ENCODE results near the gene DIP2B. TPM values are rescaled to one million over a fixed set of nuclear protein-coding genes. Genes with fewer than 3 reads are reported as not detected.

The DIP2B gene
- total RNA-seq, 1 experiment from 2014 or later = 20.0 TPM

GRCh38 chr12:50505675-50506530, 1.1 kb downstream of the DIP2B start:
- Mint-ChIP-seq H3K36me3 (ENCODE audit: insufficient read depth in 1 of 3, low read depth in 3 of 3) (peaks cover 0 to 2% (median 1%) of the 10 kb centered on the region in 3 experiments; a peak in 1 of 7 replicates), H3K27me3 (ENCODE audit: low read depth) (no peaks in the 10 kb centered on the region), H3K4me3 (peak overlapping the region; percentile 92 to 96), H3K4me1 (peaks cover 21 to 33% of the 10 kb centered on the region in 2 experiments), H3K9me3 (peaks cover 2 to 3% of the 10 kb centered on the region in 2 experiments), H3K27ac (peak overlapping the region in 2 of 3 experiments; percentile 47 to 95; a peak in 4 of 7 replicates)
- H3K27me3 ChIP-seq (ENCODE audit: insufficient read depth, low read length) = no peaks in the 10 kb centered on the region
- H3K9ac ChIP-seq (ENCODE audit: extremely low read depth, insufficient read length, low read length) = peak overlapping the region; percentile 86
- no peak overlapping the region for H2BK20ac ChIP-seq (ENCODE audit: low read depth, low read length, poor library complexity, severe bottlenecking)
- H2BK12ac ChIP-seq (ENCODE audit: insufficient read length, low read depth, low read length) = no peak overlapping the region
- TF ChIP-seq CTCF (conservative IDR thresholded peaks at IDR 0.05) = no peak
- no peak overlapping the region for H4K8ac ChIP-seq (replicated peaks; ENCODE audit: insufficient read length, low read depth, low read length)
- peaks cover 10% of the 10 kb centered on the region for H3K23me2 ChIP-seq (ENCODE audit: insufficient read length, low read depth, low read length, poor library complexity, severe bottlenecking)
- no peak overlapping the region for H3K56ac ChIP-seq (ENCODE audit: insufficient read length, low read depth, low read length)
- no peak overlapping the region for H2BK5ac ChIP-seq (ENCODE audit: insufficient read length, low read length)
- WGBS (ENCODE audit: extremely low coverage, insufficient read length, low lambda C conversion rate) = no CpG with 5 or more reads among the region's 11 CpGs
- H3K4me2 ChIP-seq (ENCODE audit: insufficient read depth, insufficient read length, low read length) = peak overlapping the region; percentile 87
- no peak overlapping the region for H4K91ac ChIP-seq (ENCODE audit: insufficient read length, low read depth, low read length)
- H3K18ac ChIP-seq (ENCODE audit: insufficient read length, low read depth, low read length) = no peak overlapping the region
- peaks cover 17% of the 10 kb centered on the region; the same call in 1 of the 2 replicates for H3K79me2 ChIP-seq (ENCODE audit: insufficient read depth, low read length)
- no peaks in the 10 kb centered on the region for H3K9me3 ChIP-seq (ENCODE audit: control insufficient read depth, low read depth, low read length)
- no peak overlapping the region for H3K14ac ChIP-seq (ENCODE audit: insufficient read depth, low read length)
- H3K4ac ChIP-seq (ENCODE audit: low read depth, low read length) = no peak overlapping the region
- no peaks in the 10 kb centered on the region for H4K20me1 ChIP-seq (ENCODE audit: control insufficient read depth, insufficient read depth, insufficient read length)
- no peak overlapping the region for H2AK5ac ChIP-seq (ENCODE audit: insufficient read length, low read length)
- DNase-seq = no peak
- H3T11ph ChIP-seq (ENCODE audit: low read length) = no peak overlapping the region
- no peak overlapping the region for H3K23ac ChIP-seq (ENCODE audit: insufficient read length, low read depth, low read length)
- H3K79me1 ChIP-seq (ENCODE audit: insufficient read depth, low read depth, low read length, poor library complexity, severe bottlenecking) = peaks cover under 1% of the 10 kb centered on the region
- no peak overlapping the region for H2BK15ac ChIP-seq (ENCODE audit: low read depth, low read length)
- no peak overlapping the region for H2AFZ ChIP-seq (ENCODE audit: low read length)
- H4K5ac ChIP-seq (ENCODE audit: insufficient read length, low read depth, low read length) = no peak overlapping the region
- no peak overlapping the region for H3K27ac ChIP-seq (ENCODE audit: insufficient read length, low read depth, low read length)
- no peak overlapping the region for H2BK120ac ChIP-seq (ENCODE audit: low read depth, low read length, poor library complexity, severe bottlenecking)
- no peaks in the 10 kb centered on the region for H3K4me1 ChIP-seq (ENCODE audit: insufficient read depth, low read length)

Measured in H9 (cell line).